GM03348 (cell line): ENCODE data around the gene MAPK10.

Experiments used
- DNase-seq: peaks from one replicate; pipeline ENCODE4 v3.0.0; 2012; ENCODE audit warnings: low spot score

The MAPK10 gene

DNA sequence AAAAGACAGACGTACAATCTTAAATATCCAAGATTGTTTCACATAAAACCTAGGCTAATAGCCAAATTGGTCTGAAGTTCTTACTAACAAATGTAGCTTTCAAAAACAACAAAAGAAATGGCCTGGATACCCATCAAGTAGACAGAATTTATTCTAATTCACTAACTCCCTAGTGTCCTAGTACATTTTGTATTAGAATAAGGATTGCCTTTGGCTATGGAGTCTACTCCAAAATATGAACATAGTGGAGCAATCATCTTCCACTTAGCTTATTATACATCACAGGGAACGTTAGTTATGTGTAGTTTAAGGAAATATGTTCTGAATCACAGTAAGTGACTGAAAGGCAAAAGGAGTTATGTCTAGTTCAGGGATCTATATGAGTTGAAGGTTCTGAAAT is 81.7 kb downstream of the MAPK10 start:
- no peak for DNase-seq

DNA sequence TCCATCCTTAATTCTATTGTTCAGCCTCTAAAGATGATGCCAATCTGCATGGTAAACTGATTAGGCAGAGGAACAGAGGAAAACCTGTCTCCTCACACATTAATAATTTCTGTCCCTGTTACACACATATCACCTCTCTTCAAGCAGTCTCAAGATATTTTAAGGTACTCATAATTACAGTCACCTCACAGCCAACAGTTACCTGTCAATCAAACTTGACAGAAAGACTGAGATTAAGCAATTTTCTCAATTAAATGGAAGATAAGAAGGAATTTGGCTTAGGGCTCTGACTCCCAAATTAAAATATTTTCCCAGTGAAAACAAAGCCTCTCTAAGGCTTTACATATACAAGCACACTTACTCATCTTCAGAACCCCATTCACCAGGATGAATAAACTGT is 85.2 kb downstream of the MAPK10 start:
- no peak for DNase-seq

DNA sequence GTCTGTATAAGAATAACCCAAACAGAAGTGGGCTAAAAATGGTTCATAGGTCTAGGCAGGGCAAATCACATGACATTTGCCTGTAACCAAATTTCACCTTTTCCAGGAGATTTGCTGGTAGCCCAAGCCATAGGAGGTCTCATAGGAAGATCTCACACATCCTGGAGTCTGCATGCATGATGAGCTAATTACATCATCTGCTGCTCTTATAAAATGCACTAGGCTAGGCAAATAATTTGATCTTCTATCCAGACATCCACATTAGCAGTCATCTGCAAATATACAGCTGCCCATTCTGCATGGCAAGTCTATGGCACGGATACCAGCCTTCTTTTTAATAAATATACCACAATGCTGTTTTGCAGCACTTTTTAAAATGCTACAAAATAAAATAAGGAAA is 87.2 kb downstream of the MAPK10 start:
- DNase-seq = no peak

DNA sequence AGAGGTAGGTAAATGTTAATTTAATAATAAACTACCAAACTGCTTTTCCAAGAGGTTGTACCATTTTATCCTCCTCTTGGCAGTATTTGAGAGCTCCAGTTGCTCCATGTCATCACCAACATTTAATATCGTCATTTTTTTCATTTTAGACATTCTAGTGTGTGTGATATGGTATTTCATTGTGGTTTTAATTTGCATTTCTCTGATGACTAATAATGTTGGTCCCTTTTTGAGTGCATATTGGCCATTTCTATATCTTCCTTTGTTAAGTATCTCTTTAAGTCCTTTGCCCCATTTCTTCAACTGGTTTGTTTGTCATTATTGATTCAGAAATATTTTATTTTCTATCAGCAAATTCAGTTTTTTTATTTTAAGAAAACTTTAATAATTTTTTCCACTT is 88.8 kb downstream of the MAPK10 start:
- no peak for DNase-seq

DNA sequence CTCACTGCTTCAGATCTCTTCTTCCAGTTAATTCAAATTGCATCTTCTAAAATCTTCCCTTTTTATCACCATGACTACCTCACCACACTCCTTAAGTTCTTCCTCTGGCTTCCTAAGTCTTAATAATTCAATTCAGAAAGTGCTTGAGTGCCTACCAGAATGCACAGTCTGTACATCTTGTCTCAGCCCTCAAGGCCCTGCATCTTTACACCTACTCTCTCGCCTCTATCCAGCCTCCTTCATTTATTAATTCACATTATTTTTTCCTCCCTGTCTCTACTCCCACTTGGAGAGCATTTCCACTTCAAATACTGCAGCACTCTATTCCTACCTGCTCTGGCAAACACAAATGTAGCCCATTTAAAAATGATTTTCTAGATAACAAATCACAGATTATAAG is 90.5 kb downstream of the MAPK10 start:
- DNase-seq = no peak

DNA sequence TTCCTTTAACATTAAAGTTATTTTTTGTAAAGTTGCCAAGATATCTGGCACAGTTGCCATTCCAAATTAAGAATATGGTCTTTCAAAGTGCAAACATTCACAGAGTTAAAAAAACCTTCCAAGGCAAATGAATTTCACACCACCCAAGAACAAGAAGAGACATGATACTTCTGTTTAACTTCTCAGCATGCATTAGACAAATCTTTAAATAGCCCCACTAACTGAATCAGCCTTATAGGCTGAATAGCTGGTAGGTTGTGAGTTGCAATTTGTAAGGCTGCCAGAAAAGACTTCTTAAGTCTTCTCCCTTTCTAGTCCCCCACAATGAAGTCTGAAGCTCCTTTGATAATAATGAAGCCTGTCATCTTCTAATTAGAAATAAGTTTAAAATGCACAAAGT is 95.6 kb downstream of the MAPK10 start:
- no peak for DNase-seq

DNA sequence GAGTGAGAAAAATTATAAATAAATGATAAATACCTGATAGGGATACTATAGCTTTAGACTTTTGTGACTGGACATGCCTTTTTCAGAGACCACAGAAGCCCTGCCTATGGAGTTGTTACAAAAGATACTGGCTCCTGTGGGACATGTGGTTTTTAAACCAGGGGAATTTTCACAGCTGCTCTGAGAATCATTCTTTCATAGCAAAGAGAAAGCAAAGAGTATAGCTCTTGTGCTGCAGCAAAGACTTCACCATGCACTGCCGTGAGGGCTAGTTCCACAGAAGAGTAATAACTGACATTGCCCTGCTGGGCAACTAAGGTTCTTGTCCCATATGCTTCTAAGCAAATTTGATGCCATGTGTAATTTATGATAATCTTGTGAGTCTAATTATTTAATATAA is 98.2 kb downstream of the MAPK10 start:
- no peak for DNase-seq

DNA sequence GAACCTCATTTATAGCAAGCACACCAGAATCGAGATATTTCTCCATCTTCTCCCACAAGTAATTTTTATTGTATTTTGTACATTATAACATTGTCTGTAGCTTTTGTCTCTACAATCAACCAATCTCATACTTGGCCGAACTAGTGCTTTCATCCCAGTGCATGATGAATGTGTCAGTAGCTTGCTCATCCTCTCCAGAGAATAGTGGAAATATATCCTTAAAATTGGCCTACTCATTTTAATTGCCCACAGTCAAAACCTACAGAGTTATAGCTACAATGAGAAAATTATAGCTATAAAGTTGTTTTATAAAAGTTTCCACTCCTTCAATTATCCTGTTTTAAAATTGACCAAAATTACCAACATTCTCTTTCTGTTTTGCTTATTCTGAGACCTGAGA is 103.8 kb downstream of the MAPK10 start:
- peak; percentile 19 for DNase-seq

DNA sequence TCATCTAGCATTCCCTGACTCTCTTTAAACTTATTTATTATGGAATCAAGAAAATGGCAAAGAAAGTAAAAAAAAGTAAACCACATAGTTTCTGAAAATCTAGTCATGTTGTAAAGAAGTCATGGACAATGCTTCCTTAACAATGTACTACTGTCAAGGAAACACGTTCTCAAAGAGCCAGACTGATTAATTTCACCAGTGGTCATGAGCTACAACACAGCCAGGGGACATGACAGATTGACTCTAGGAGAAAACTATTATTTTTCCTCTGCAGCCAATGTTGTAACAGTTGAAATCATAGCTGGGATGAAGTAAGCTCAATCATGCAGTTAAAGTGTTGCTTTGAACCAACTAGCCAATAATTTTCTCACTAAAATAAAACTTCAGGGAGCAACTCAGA is 109.2 kb downstream of the MAPK10 start:
- no peak for DNase-seq

DNA sequence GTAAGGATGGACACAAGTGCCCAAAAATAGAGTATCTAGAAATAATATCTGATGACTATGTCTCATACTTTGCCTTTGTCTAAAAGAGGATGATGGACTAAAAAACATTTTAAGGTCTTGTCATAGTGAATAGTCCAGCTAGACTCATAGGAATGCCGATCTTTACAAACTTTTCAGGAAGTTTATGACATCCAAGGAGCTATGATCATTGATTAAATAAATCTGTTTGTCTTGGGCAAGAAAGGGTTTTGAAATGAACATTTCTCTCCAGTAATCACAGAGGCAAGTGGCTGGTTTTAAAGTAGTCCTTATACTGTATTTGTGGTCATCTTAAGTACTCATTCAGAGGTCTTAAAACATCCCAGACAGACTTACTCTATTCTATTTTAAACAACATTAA is 109.8 kb downstream of the MAPK10 start:
- no peak for DNase-seq

DNA sequence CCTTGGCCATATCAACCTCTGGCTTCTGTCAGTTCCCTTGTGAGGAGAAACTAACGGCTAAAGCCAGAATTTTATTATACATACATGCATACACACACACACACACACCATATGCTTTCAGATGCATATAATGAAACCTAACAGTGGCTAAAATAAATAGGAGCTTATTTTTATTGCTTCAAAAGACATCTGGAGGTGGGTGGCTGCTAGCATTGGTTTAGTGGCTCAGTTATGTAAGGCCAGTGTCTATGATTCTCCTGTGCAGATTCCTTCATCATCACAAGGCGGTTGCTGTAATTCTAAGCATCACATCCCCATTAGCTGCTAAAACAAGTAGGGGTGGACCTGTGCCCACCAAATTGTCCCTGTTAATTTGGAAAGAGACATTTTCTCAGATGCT is 110.8 kb downstream of the MAPK10 start:
- no peak for DNase-seq

DNA sequence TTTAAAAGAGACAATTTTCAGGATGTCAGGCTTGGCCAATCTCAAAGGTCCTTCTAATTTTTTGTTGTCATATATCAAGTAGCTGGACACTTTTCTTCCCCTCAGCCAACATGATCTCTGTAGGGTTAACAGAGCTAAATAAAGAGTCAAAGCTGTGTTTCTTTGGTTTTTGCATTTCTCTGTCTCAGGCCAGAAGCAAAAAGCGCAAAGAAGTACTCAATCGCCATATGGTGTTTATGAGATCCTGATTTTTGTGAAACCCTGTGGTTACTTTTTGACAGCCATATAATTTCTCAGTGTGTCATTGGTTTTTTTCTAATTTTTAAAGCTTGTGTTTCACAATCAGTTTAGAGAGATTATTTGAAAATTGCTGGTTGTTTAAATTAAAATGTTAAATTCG is 111.9 kb downstream of the MAPK10 start:
- no peak for DNase-seq

DNA sequence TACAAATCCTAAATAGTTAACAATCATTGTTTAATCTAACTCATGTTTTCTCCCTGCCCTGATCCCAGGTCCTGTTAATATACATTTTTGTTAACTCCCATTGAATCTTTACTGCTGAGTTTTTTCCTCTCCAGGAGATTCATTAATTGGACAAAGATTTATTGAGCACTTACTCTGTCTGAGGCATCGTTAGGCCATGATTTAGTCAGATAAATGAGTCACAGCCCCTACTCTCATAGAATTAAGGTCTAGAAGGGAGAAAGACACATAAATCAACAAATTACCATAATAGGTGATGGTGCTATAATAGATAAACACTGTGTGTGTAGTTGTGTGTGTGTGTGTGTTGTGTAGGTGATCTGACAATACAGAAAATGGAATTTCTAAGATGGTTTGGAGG is 112.5 kb downstream of the MAPK10 start:
- DNase-seq = no peak

DNA sequence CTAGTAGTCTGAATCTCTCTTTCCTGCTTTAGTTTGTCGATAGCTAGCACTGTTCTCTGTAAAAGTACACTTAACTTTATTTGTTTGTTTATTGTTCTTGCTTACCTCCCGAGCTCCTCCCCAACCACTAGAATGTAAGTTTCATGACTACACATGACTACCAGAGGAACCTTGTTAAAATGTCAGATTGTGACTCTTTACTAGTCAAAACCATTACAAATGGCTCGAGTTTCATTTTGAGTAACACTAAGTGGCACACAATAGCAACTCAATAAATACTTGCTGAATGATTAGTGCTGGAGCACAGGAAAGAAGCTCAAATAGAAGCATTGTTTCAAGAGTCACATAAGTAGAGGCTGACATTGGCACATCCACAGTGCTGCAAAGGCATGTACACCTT is 116.1 kb downstream of the MAPK10 start:
- no peak for DNase-seq

DNA sequence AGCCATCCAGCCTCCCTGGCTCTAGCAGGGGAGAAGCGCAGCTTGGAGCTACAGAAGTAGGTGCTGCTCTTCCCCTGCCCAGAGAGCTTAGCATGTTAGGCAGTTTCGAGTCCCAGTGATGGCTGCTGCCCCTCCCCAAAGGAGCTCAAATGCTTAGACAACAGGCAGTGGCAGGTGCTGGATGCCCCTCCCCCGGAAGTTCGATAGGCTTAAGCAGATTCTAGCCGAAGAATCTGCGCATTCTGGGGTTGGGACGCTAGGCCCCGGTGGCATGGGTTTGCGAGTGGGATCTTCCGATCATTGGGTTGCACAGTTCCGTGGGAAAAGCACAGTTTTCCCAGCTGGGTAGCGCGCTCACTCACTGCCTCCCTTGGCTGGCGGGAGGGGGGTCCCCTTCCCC is 117.2 kb downstream of the MAPK10 start:
- no peak for DNase-seq

DNA sequence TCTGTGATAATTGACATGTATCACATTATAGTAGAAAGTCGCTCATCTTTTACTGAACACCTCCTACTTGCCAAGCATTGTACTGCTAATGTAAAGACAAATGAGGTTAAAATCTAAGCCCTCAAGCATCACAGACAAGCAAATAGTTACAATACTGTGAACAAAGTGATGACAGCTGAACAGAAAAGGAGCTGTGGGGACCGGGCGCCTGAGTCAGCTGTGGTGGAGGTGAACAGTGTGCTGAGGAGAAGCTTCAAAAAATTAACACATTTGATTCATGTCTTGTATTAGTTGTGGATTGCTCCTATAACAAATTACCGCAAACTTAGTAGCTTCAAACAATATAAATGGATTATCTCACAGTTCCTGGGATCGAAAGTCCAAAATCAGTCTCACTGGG is 124.3 kb downstream of the MAPK10 start:
- no peak for DNase-seq

DNA sequence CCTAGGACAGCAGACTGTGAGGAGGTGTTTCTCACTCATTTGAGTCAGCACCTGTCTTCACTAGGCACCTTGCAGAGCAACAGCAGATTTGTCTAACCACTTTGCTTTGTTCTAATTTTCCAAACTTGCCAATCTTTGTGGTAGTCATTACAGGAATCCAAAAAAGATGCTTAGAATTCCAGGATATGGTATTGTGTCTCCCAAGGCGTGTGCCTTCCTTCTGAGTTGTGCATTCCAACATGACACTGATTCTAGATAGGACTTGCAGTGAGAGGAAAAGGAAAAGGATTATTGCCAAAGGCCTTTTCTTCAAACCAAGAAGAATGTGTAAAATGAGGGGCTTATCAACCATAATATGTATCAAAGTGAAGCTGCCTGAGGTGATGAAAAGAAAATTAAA is 126.2 kb downstream of the MAPK10 start:
- DNase-seq = peak; percentile 72

DNA sequence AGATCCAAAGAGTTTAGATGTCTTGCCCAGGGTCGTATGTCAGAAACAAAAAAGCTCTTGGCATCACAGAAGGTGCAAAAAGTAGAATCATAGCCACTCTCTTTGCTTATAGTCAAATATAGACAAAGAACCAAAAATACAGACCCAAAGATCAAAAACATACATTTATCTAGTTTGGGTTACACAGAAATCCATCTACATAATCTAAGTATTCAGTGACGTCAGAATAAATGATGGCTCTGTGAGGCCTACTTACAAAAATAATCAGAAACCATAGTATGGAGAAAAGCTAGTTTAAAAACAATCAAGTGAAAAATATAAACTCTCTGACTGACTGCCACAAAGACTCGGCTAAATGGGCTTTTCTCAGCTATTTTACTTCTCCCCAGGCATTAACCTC is 126.8 kb downstream of the MAPK10 start:
- no peak for DNase-seq

DNA sequence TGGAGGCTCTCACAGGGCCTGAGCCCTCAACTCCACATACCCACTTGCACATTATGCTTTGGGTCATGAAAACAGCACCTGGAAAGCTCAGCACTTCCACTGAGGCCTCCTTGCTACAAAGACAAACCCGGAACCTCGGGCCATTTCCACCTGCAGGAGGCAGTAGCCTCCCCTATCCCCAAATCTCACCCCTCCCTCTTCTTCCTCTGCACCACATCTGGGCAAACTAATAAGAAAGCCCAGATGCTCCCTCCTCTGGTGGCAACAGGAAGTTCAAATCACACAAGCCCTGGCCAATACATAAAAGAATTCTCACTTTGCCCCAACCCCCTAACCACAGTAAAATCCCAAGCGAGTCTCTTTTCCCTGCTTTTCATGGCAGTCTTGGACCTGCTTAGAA is 136.4 kb downstream of the MAPK10 start:
- DNase-seq = peak; percentile 52

DNA sequence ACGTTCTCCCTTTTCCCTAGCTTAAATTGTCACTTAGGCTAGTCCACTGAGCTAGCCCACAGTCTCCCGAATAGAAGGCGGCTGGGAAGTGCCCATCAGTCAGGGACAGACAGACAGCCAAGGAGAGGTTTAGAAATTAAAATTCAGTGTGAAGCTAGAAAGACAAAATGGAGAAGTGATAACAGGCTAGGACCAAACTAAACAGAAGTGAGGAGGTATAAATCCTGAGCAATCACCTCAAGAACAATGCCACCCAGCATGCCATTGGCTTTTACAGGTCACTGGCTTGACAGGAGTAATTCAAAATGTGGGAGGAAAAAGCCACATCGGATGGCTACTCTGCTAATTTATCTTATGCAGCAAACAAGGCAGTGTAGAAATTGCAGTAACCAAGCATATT is 138.9 kb downstream of the MAPK10 start:
- no peak for DNase-seq

DNA sequence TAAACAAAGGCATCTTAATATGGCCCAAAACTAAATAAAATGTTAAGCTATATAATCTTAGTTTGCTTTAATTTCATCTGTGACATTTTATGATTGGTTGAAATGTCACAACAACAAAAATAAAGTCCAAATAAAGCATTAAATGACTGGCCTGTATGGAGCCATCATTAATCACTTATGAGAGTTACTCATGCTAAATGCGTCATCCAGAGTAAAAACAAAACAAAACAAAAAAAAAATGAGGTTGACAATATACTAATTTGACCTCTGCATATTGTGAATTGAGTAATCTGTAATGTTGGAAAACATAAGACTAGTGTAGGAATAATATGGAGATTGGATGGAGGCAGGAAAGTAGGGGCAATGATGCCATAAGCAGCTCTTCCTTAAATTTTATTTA is 139.7 kb downstream of the MAPK10 start:
- DNase-seq = no peak

DNA sequence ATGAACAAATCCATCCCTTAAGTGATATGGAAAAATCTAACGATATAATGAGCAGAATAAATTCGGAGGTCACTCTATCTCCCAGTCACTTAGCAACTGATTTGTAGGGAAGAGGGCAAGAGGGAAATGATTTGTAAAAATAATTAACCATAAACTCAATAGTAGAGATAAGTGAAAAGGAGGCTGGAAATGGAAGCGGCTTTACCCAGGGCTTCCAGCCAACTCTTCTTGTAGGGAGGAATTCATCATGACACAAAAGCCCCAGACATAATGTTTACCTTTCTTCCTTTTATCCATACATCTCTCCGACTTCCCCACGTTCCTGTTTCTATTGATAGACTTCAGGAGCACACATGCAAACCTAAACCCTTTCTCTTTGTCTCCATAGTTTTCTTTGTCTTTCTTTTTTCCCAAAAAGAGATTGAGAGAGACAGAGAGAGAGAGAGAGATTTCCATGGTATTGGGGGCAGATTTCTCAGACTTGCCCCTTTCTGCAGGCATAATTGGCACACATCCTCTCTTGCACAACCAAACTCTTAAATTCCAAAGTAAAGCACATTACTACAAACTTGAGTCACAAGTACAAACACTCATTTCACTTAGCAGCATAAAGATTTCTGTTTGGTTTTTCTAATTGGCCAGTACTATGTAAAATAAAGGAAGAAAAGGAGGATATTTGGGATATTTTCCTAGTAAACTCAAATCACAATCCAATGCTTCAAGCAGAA is 140.9 kb downstream of the MAPK10 start:
- DNase-seq = peak; percentile 11

DNA sequence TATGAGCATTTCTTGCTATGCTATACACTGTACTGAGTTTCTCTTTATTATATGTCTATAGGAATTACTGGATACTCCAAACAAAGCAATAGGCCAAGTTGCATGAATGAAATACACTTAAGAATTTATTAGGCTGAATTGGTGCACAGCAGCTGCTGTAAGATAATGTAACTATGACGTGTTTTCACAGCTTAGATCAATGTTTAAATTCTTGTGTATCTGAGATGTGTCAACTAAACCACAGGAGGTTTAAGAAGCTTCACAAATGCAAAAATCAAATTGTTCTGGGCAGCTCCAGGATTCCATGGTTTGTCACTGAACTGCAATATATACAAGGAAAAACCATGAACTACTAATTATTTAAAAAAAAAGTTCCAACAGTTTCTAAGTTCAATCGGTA is 156.7 kb downstream of the MAPK10 start:
- no peak for DNase-seq

DNA sequence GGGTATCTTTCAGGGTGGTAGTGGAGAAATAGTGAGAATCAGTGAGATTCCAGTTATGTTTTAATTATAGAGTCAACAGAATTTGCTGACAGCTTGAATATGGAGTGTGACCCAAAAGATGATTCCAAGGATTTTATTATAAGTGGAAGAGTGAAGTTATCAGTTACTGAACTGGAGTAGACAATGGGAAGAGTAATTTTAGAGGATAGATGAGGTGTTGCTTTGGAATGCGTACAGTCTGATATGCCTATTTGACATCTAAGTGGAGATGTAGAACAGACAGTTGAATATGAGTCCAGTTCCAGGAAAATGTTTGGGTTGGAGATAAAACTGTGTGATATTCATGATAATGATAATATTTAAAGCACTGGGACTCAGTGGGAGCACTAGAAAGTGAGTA is 174.2 kb downstream of the MAPK10 start:
- no peak for DNase-seq

DNA sequence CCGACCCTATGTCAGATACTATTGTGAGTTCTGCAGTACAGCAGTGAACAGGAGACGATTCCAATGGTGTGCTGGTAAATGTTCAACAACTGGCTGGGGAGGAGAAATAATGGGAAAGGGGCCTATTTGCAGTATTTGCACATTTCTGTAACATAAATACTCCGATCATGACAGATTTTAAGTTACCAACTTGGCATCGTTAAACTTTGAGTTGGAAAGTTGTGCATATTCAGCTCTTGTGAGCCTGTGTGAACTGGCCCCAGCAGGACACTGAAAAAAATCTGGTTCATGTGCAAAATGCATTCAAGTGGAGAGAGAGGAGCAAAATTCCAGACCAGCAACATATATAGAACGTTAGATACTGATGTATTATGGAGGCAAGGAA is 175.0 kb downstream of the MAPK10 start:
- DNase-seq = no peak
